ENCODE results near the gene AGXT. TPM values are rescaled to one million over a fixed set of nuclear protein-coding genes. Genes with fewer than 3 reads are reported as not detected.

Gene AGXT
- total RNA-seq = not detected in 2 replicates

GRCh38 chr2:240868286-240869108, at the start of gene AGXT:
AGXT (plus strand) TSS chr2:240868824; CDS start chr2:240868866, 42 bp downstream.

GRCh38 chr2:240819858-240820606, 48.6 kb upstream of the AGXT start, which contains the start of gene KIF1A:
KIF1A (minus strand) TSS chr2:240820219; CDS start chr2:240797752, 22,467 bp downstream.

GRCh38 chr2:240895656-240896388, 27.2 kb downstream of the AGXT start, which contains the start of gene MAB21L4:
MAB21L4 (minus strand) TSS chr2:240896156; CDS start chr2:240895997, 159 bp downstream.

GRCh38 chr2:240906141-240906910, 37.7 kb downstream of the AGXT start, which contains the start of gene CROCC2:
CROCC2 (plus strand) TSS chr2:240906336; CDS start chr2:240906514, 178 bp downstream.

Other genes starting within 250 kb of the AGXT start
- gene GPR35, start 243.3 kb upstream of the AGXT start, total RNA-seq = under 0.01 and 0.20 TPM in 2 replicates
- gene AQP12B, start 185.9 kb upstream of the AGXT start, total RNA-seq = not detected in 2 replicates
- not detected in 2 replicates for gene AQP12A, start 177.0 kb upstream of the AGXT start, total RNA-seq
- gene KIF1A, start 48.6 kb upstream of the AGXT start, total RNA-seq = not detected in 2 replicates
- gene MAB21L4, start 27.3 kb downstream of the AGXT start, total RNA-seq = not detected in 2 replicates
- gene CROCC2, start 37.5 kb downstream of the AGXT start, total RNA-seq = 0.20 and 0.37 TPM in 2 replicates
- gene SNED1, start 129.8 kb downstream of the AGXT start, total RNA-seq = 154 and 391 TPM in 2 replicates
- gene MTERF4, start 233.5 kb downstream of the AGXT start, total RNA-seq = 12.1 and 18.0 TPM in 2 replicates

All from subcutaneous preadipocyte (primary cell).